HepG2 (cell line): ENCODE measurements around the gene CCR9. TPM values are rescaled to one million over a fixed set of nuclear protein-coding genes. Genes with fewer than 3 reads are reported as not detected.

Experiments
- ATAC-seq: fragments of 200-7000 bp; cut with Tn5 transposase; 3 replicates; pipeline ENCODE4 v1.9.1; 2020; ENCODE audit warnings: mild to moderate bottlenecking, moderate library complexity
- BruUV-seq: library from RNA; stranded (reverse); fragments of 400-500 nt; replicated peaks from 2 replicates; lab custom pipeline; 2021; lab: Mats Ljungman, UMichigan
- CTCF ChIA-PET: fragments of 300-600 bp; formaldehyde crosslinking; extraction: SDS; loops from one replicate; lab custom pipeline; 2021; ENCODE audit warnings: low total read pairs, inconsistent platforms, low intra/inter-chr PET ratio; lab: Yijun Ruan, JAX
- POLR2A ChIA-PET: fragments of 350-600 bp; sonication (Branson Sonifier 250); formaldehyde crosslinking; loops from one replicate; lab custom pipeline; 2020; ENCODE audit warnings: antibody characterized with exemption, inconsistent platforms; lab: Yijun Ruan, JAX
- DNase-seq: peaks from one replicate; pipeline ENCODE4 v3.0.0-alpha.2; 2015; ENCODE audit warnings: low spot score
- FAIRE-seq: peaks from 3 replicates; lab custom pipeline; 2011; peaks lifted over from hg19 to GRCh38; lab: Jason Lieb, UNC
- H2AFZ ChIP-seq: one replicate; pipeline ENCODE4 v1.6.1; 2011; ENCODE audit warnings: low read length, inconsistent platforms
- H3K27ac ChIP-seq: fragments of 300-600 bp; 3 replicates; pipeline ENCODE4 v1.8.0; 2011; ENCODE audit warnings: mixed run types, mild to moderate bottlenecking, mixed read lengths, low read length, inconsistent platforms; ENCODE audit not compliant: insufficient read depth; ENCODE audit errors: extremely low read length
- H3K27me3 ChIP-seq, 2 experiments: fragments of 200-600 bp in 1 of 2; 2 replicates in 1 of 2; 3 replicates in 1 of 2; pipeline versions ENCODE4 v1.6.0 to v1.8.0; 2011; ENCODE audit warnings: low read length in 2 of 2, mild to moderate bottlenecking in 2 of 2, moderate library complexity in 2 of 2, inconsistent platforms in 1 of 2; ENCODE audit not compliant: insufficient read depth in 2 of 2, control insufficient read depth in 1 of 2
- H3K36me3 ChIP-seq, 2 experiments: fragments of 200-600 bp in 1 of 2; replicated peaks in 1 of 2; 2 replicates in 1 of 2; 3 replicates in 1 of 2; pipeline versions ENCODE4 v1.5.1 to v1.8.0; 2011; ENCODE audit warnings: low read length in 2 of 2, inconsistent platforms in 1 of 2; ENCODE audit not compliant: insufficient read depth in 2 of 2, control insufficient read depth in 1 of 2
- H3K4me1 ChIP-seq: 2 replicates; pipeline ENCODE4 v1.5.1; 2012; ENCODE audit warnings: low read length, inconsistent platforms; ENCODE audit not compliant: insufficient read depth
- H3K4me2 ChIP-seq: 2 replicates; pipeline ENCODE4 v1.6.0; 2011; ENCODE audit warnings: low read depth, low read length, inconsistent platforms
- H3K4me3 ChIP-seq, 3 experiments: fragments of 200-600 bp in 1 of 3; sonication (generic), shearing (Covaris generic) in 1 of 3; replicated peaks in 1 of 3; 2 replicates each; pipeline ENCODE4 v1.5.1; 2011 to 2016; ENCODE audit warnings: low read length in 3 of 3, inconsistent platforms in 2 of 3, low read depth in 2 of 3, mild to moderate bottlenecking in 2 of 3, control low read depth in 1 of 3, mixed read lengths in 1 of 3; ENCODE audit not compliant: insufficient read depth in 1 of 3
- H3K79me2 ChIP-seq: one replicate; pipeline ENCODE4 v1.6.1; 2011; ENCODE audit warnings: low read length, inconsistent platforms; ENCODE audit not compliant: insufficient read depth
- H3K9ac ChIP-seq: 2 replicates; pipeline ENCODE4 v1.6.0; 2011; ENCODE audit warnings: mild to moderate bottlenecking, low read depth, low read length, inconsistent platforms; ENCODE audit not compliant: insufficient read depth
- H3K9me3 ChIP-seq: 2 replicates; pipeline ENCODE4 v1.5.1; 2012; ENCODE audit warnings: mild to moderate bottlenecking, low read length
- H4K20me1 ChIP-seq: 2 replicates; pipeline ENCODE4 v1.6.0; 2011; ENCODE audit warnings: inconsistent platforms, mild to moderate bottlenecking, low read length, moderate library complexity; ENCODE audit not compliant: insufficient read depth
- CHD4 ChIP-seq: fragments of 200-600 bp; sonication (generic); IDR thresholded peaks from 2 replicates; pipeline ENCODE4 v1.7.0; 2017; ENCODE audit warnings: mild to moderate bottlenecking, low read length, borderline replicate concordance
- EED ChIP-seq: sonication (generic); formaldehyde crosslinking; IDR thresholded peaks from 2 replicates; pipeline ENCODE4 v1.5.0; 2020; ENCODE audit warnings: mild to moderate bottlenecking, missing genetic modification reagents
- GABPA ChIP-seq, 2 experiments: IDR thresholded peaks; 2 replicates each; pipeline ENCODE4 v1.6.1; 2011 to 2016; ENCODE audit warnings: low read depth in 2 of 2, low read length in 1 of 2, missing biosample characterization in 1 of 2, missing genetic modification characterization in 1 of 2
- MZF1 ChIP-seq: sonication (generic); formaldehyde crosslinking; IDR thresholded peaks from 2 replicates; pipeline ENCODE4 v1.8.1; 2023; ENCODE audit warnings: mild to moderate bottlenecking, missing genetic modification reagents, borderline replicate concordance
- PAWR ChIP-seq: sonication (generic); formaldehyde crosslinking; IDR thresholded peaks from 2 replicates; pipeline ENCODE4 v1.4.0; 2020; ENCODE audit warnings: missing genetic modification reagents, mild to moderate bottlenecking, borderline replicate concordance
- PHF21A ChIP-seq: sonication (generic); formaldehyde crosslinking; IDR thresholded peaks from 2 replicates; pipeline ENCODE4 v1.5.0; 2020; ENCODE audit warnings: mild to moderate bottlenecking, missing genetic modification reagents
- RBM39 ChIP-seq: fragments of 200-400 bp; formaldehyde crosslinking; IDR thresholded peaks from one replicate; pipeline ENCODE4 v1.6.1; 2018; ENCODE audit warnings: antibody characterized with exemption, mild to moderate bottlenecking, low read depth, low read length; ENCODE audit not compliant: poor library complexity, severe bottlenecking
- ZNF616 ChIP-seq: sonication (generic); formaldehyde crosslinking; IDR thresholded peaks from 2 replicates; pipeline ENCODE4 v1.5.0; 2020; ENCODE audit warnings: low read depth, mild to moderate bottlenecking, missing genetic modification reagents
- WGBS: methylation state at CpG from one replicate; pipeline ENCODE4 v1.1.6; 2017; ENCODE audit warnings: low lambda C conversion rate; 5-methylcytosine and 5-hydroxymethylcytosine counted together
- in situ Hi-C: cut with HindIII; loops from 2 replicates; pipeline ENCODE4 v1.10.0; 2017; ENCODE audit warnings: low pct_unique_long_range_greater_than_20kb; ENCODE audit not compliant: extremely low pct_ligation_motif_present
- intact Hi-C: fragments of 100-400 bp; cut with micrococcal nuclease; formaldehyde crosslinking; loops from one replicate; pipeline ENCODE4 v1.10.0; 2022; ENCODE audit not compliant: unreplicated experiment
- polyA plus RNA-seq, 8 experiments: library from polyadenylated mRNA; depleted of rRNA in 3 of 8; stranded (reverse) in 7 of 8; unstranded in 1 of 8; fragments of >200 nt; fragmentation: Illumina TruSeq in 4 of 8; extraction: Trizol in 4 of 8; gene quantifications; 2 replicates each; pipeline versions ENCODE4 v1.2.1 to v1.2.3, GENCODE V29; 2011 to 2016; ENCODE audit warnings: low read depth in 4 of 8, missing spikeins in 1 of 8, mixed read lengths in 1 of 8; ENCODE audit not compliant: insufficient read depth in 1 of 8
- total RNA-seq, 5 experiments: library from RNA; depleted of rRNA; stranded (reverse); fragments of >200 nt; fragmentation: Illumina TruSeq; extraction: Trizol; gene quantifications; 2 replicates each; pipeline ENCODE4 v1.2.3, GENCODE V29; 2016; ENCODE audit warnings: low read depth in 1 of 5
- TF ChIP-seq, protein P1 (sequence below): sonication (generic); formaldehyde crosslinking; IDR thresholded peaks from one replicate; pipeline ENCODE4 v1.5.1; 2020; ENCODE audit warnings: mild to moderate bottlenecking, missing genetic modification reagents; ENCODE audit errors: not compliant biosample characterization
- TF ChIP-seq, protein P2 (sequence below): sonication (generic); formaldehyde crosslinking; IDR thresholded peaks from 2 replicates; pipeline ENCODE4 v1.4.0; 2020; ENCODE audit warnings: missing genetic modification reagents

The CCR9 gene
- total and polyA plus RNA-seq, 2 of the 13 experiments (the other 11 are each of a cell fraction or from before 2014, with no cell fraction given): not detected

DNA sequence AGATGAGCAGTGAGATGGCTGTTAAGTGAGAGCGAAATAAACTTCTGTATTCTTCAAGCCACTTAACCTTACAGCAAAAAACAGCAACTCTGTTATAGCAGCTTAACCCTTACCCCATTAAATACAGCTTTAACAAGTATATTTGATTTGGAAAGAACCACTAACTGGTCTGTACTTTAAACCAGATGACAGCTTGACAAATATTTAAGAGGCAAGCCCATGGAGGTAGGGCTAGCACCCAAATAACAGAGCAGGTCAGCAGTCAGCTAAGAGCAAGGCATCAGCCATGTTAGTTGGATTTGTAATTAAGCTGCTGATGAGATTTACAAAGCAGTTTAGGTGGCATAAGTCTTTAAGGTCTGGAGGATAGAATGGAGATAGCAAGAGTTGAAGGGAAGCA lies 47.9 kb upstream of the CCR9 start:
- WGBS: 89% methylated on average over 1 of the region's 1 CpG
- Histone ChIP-seq H3K27ac (no peak overlapping the region), H3K79me2 (no peaks in the 10 kb centered on the region), H3K9ac (no peak overlapping the region), H2AFZ (no peak overlapping the region), H4K20me1 (no peaks in the 10 kb centered on the region), H3K4me2 (no peak overlapping the region), H3K9me3 (peaks cover 7% of the 10 kb centered on the region; the same call in 1 of the 2 replicates), H3K4me3 (no peak overlapping the region), H3K4me1 (peaks cover 16% of the 10 kb centered on the region), H3K36me3 (peaks cover 3 to 15% of the 10 kb centered on the region in 2 experiments; a peak in 4 of 5 replicates), H3K27me3 (no peaks in the 10 kb centered on the region; a peak in 1 of 5 replicates)
- ChIA-PET CTCF (no interaction called here), POLR2A (no interaction called here)
- intact Hi-C loops (no loop called here), in situ Hi-C loops (no loop called here)
- no peak for FAIRE-seq
- DNase-seq: no peak
- ATAC-seq: no peak
- BruUV-seq: no TSS peak
- TF ChIP-seq GABPA (IDR thresholded peaks at IDR 0.05; ENCODE audit: low read depth, low read length) (no peak), GABPA (CRISPR knock-in tag; IDR thresholded peaks at IDR 0.05; ENCODE audit: low read depth) (no peak), EED (no peak), RBM39 (no peak), ZNF616 (no peak), PAWR (no peak), MZF1 (CRISPR knock-in tag) (no peak), PHF21A (no peak), CHD4 (no peak)
- TF ChIP-seq, protein P1, sequence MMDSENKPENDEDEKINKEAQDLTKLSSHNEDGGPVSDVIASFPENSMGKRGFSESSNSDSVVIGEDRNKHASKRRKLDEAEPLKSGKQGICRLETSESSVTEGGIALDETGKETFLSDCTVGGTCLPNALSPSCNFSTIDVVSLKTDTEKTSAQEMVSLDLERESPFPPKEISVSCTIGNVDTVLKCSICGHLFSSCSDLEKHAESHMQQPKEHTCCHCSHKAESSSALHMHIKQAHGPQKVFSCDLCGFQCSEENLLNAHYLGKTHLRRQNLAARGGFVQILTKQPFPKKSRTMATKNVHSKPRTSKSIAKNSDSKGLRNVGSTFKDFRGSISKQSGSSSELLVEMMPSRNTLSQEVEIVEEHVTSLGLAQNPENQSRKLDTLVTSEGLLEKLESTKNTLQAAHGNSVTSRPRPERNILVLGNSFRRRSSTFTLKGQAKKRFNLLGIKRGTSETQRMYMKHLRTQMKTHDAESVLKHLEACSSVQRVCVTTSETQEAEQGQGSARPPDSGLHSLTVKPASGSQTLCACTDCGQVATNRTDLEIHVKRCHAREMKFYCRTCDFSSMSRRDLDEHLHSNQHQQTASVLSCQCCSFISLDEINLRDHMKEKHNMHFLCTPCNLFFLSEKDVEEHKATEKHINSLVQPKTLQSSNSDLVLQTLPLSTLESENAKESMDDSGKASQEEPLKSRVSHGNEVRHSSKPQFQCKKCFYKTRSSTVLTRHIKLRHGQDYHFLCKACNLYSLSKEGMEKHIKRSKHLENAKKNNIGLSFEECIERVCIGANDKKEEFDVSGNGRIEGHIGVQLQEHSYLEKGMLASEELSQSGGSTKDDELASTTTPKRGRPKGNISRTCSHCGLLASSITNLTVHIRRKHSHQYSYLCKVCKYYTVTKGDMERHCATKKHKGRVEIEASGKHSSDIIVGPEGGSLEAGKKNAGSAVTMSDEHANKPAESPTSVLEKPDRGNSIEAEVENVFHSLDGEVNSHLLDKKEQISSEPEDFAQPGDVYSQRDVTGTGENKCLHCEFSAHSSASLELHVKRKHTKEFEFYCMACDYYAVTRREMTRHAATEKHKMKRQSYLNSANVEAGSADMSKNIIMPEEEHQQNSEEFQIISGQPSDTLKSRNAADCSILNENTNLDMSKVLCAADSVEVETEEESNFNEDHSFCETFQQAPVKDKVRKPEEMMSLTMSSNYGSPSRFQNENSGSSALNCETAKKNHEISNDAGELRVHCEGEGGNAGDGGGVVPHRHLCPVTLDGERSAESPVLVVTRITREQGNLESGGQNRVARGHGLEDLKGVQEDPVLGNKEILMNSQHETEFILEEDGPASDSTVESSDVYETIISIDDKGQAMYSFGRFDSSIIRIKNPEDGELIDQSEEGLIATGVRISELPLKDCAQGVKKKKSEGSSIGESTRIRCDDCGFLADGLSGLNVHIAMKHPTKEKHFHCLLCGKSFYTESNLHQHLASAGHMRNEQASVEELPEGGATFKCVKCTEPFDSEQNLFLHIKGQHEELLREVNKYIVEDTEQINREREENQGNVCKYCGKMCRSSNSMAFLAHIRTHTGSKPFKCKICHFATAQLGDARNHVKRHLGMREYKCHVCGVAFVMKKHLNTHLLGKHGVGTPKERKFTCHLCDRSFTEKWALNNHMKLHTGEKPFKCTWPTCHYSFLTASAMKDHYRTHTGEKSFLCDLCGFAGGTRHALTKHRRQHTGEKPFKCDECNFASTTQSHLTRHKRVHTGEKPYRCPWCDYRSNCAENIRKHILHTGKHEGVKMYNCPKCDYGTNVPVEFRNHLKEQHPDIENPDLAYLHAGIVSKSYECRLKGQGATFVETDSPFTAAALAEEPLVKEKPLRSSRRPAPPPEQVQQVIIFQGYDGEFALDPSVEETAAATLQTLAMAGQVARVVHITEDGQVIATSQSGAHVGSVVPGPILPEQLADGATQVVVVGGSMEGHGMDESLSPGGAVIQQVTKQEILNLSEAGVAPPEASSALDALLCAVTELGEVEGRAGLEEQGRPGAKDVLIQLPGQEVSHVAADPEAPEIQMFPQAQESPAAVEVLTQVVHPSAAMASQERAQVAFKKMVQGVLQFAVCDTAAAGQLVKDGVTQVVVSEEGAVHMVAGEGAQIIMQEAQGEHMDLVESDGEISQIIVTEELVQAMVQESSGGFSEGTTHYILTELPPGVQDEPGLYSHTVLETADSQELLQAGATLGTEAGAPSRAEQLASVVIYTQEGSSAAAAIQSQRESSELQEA (CRISPR knock-in tag): no peak
- TF ChIP-seq, protein P2, sequence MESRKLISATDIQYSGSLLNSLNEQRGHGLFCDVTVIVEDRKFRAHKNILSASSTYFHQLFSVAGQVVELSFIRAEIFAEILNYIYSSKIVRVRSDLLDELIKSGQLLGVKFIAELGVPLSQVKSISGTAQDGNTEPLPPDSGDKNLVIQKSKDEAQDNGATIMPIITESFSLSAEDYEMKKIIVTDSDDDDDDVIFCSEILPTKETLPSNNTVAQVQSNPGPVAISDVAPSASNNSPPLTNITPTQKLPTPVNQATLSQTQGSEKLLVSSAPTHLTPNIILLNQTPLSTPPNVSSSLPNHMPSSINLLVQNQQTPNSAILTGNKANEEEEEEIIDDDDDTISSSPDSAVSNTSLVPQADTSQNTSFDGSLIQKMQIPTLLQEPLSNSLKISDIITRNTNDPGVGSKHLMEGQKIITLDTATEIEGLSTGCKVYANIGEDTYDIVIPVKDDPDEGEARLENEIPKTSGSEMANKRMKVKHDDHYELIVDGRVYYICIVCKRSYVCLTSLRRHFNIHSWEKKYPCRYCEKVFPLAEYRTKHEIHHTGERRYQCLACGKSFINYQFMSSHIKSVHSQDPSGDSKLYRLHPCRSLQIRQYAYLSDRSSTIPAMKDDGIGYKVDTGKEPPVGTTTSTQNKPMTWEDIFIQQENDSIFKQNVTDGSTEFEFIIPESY: no peak
